SK-N-SH (cell line): ENCODE results near the gene LIN52. TPM values are rescaled to one million over a fixed set of nuclear protein-coding genes. Genes with fewer than 3 reads are reported as not detected.

Source experiments
- CTCF ChIA-PET: fragments of 300-600, 350-600 bp; formaldehyde crosslinking; extraction: SDS; loops from one replicate; lab custom pipeline; 2021; lab: Yijun Ruan, JAX
- POLR2A ChIA-PET: fragments of 350-600 bp; sonication (Branson Sonifier 250); formaldehyde crosslinking; extraction: SDS; loops from one replicate; lab custom pipeline; 2020; ENCODE audit warnings: antibody characterized with exemption, inconsistent platforms; lab: Yijun Ruan, JAX
- DNase-seq: peaks from one replicate; pipeline ENCODE4 v3.0.0; 2012
- H2AFZ ChIP-seq: fragments of 200-600 bp; sonication (generic); 2 replicates; pipeline ENCODE4 v1.8.1; 2016; ENCODE audit warnings: antibody characterized with exemption, mild to moderate bottlenecking, low read depth
- H3F3A ChIP-seq: fragments of 200-600 bp; sonication (generic); replicated peaks from 2 replicates; pipeline ENCODE3; 2016; ENCODE audit warnings: antibody characterized with exemption, mild to moderate bottlenecking; ENCODE audit not compliant: insufficient read depth
- H3K27ac ChIP-seq, 2 experiments: fragments of 200-500 bp in 1 of 2; fragments of 200-600 bp in 1 of 2; sonication (Bioruptor generic) in 1 of 2; sonication (generic), shearing (Covaris generic) in 1 of 2; 2 replicates each; pipeline versions ENCODE4 v1.5.1 to v1.6.1; 2014 to 2016; ENCODE audit warnings: low read depth in 2 of 2, inconsistent platforms in 1 of 2, low read length in 1 of 2, mild to moderate bottlenecking in 1 of 2, mixed read lengths in 1 of 2
- H3K27me3 ChIP-seq: fragments of 200-600 bp; sonication (generic), shearing (Covaris generic); 2 replicates; pipeline ENCODE4 v1.6.1; 2016; ENCODE audit warnings: mixed run types; ENCODE audit not compliant: insufficient read depth
- H3K36me3 ChIP-seq, 2 experiments: fragments of 200-500 bp in 1 of 2; fragments of 200-600 bp in 1 of 2; sonication (Bioruptor generic) in 1 of 2; sonication (generic) in 1 of 2; replicated peaks in 1 of 2; 2 replicates each; pipeline versions ENCODE3 to v1.5.1; 2014 to 2016; ENCODE audit warnings: low read length in 1 of 2, mild to moderate bottlenecking in 1 of 2; ENCODE audit not compliant: insufficient read depth in 2 of 2, control insufficient read depth in 1 of 2
- H3K4me1 ChIP-seq, 2 experiments: fragments of 200-500 bp in 1 of 2; fragments of 200-600 bp in 1 of 2; sonication (Bioruptor generic) in 1 of 2; sonication (generic), shearing (Covaris generic) in 1 of 2; 2 replicates each; pipeline versions ENCODE4 v1.5.1 to v1.6.1; 2014 to 2016; ENCODE audit warnings: low read depth in 1 of 2, low read length in 1 of 2, mixed run types in 1 of 2; ENCODE audit not compliant: insufficient read depth in 2 of 2, control insufficient read depth in 1 of 2
- H3K4me2 ChIP-seq: fragments of 200-600 bp; sonication (generic), shearing (Covaris generic); 2 replicates; pipeline ENCODE4 v1.6.1; 2017; ENCODE audit warnings: mixed run types
- H3K4me3 ChIP-seq, 2 experiments: fragments of 200-500 bp in 1 of 2; fragments of 200-600 bp in 1 of 2; sonication (Bioruptor generic) in 1 of 2; sonication (generic), shearing (Covaris generic) in 1 of 2; 2 replicates each; pipeline versions ENCODE4 v1.5.1 to v1.8.1; 2014 to 2016; ENCODE audit warnings: low read depth in 2 of 2, inconsistent platforms in 1 of 2, low read length in 1 of 2, mild to moderate bottlenecking in 1 of 2, mixed read lengths in 1 of 2, moderate library complexity in 1 of 2
- H3K79me2 ChIP-seq: fragments of 200-600 bp; sonication (generic); 2 replicates; pipeline ENCODE4 v1.8.1; 2017; ENCODE audit warnings: mild to moderate bottlenecking; ENCODE audit not compliant: insufficient read depth
- H3K9ac ChIP-seq: fragments of 200-600 bp; sonication (generic); 2 replicates; pipeline ENCODE4 v1.6.1; 2017; ENCODE audit warnings: mixed run types
- H3K9me2 ChIP-seq: fragments of 200-600 bp; sonication (generic); 2 replicates; pipeline ENCODE4 v1.6.1; 2017; ENCODE audit warnings: mixed run types
- H3K9me3 ChIP-seq: fragments of 200-600 bp; sonication (generic); 2 replicates; pipeline ENCODE4 v1.6.1; 2017; ENCODE audit warnings: mixed run types, mild to moderate bottlenecking, moderate library complexity
- H4K20me1 ChIP-seq: fragments of 200-600 bp; sonication (generic); 2 replicates; pipeline ENCODE4 v1.6.1; 2017; ENCODE audit warnings: mild to moderate bottlenecking, mixed run types; ENCODE audit not compliant: insufficient read depth
- ELF1 ChIP-seq: IDR thresholded peaks from 2 replicates; pipeline ENCODE4 v1.4.0; 2012
- EZH2phosphoT487 ChIP-seq: fragments of 200-600 bp; sonication (generic); IDR thresholded peaks from 2 replicates; pipeline ENCODE4 v1.6.1; 2017; ENCODE audit warnings: low read depth, mixed run types, mild to moderate bottlenecking, antibody characterized with exemption, moderate library complexity, borderline replicate concordance
- FOXJ3 ChIP-seq: sonication (generic); formaldehyde crosslinking; IDR thresholded peaks from 2 replicates; pipeline ENCODE4 v1.5.1; 2020; ENCODE audit warnings: mild to moderate bottlenecking, missing genetic modification reagents
- GABPA ChIP-seq: IDR thresholded peaks from 2 replicates; pipeline ENCODE4 v1.4.0; 2012; ENCODE audit warnings: low read depth, mild to moderate bottlenecking
- GATA2 ChIP-seq: sonication (generic); formaldehyde crosslinking; IDR thresholded peaks from 2 replicates; pipeline ENCODE4 v1.5.0; 2020; ENCODE audit warnings: mild to moderate bottlenecking, missing genetic modification reagents
- JUND ChIP-seq: IDR thresholded peaks from 2 replicates; pipeline ENCODE4 v1.4.0; 2012
- MAX ChIP-seq: IDR thresholded peaks from 2 replicates; pipeline ENCODE4 v1.4.0; 2012; ENCODE audit warnings: low read depth
- MEF2A ChIP-seq: IDR thresholded peaks from 2 replicates; pipeline ENCODE4 v1.4.0; 2012; ENCODE audit warnings: low read depth, borderline replicate concordance
- POLR2AphosphoS5 ChIP-seq: IDR thresholded peaks from 2 replicates; pipeline ENCODE4 v1.6.1; 2012; ENCODE audit warnings: low read depth, low read length
- RAD21 ChIP-seq: IDR thresholded peaks from 2 replicates; pipeline ENCODE4 v1.6.1; 2012; ENCODE audit warnings: mild to moderate bottlenecking, low read length
- RCOR1 ChIP-seq: fragments of 150-350 bp; IDR thresholded peaks from 2 replicates; pipeline ENCODE4 v1.6.1; 2017; ENCODE audit warnings: antibody characterized with exemption, low read length
- REST ChIP-seq: IDR thresholded peaks from 2 replicates; pipeline ENCODE4 v1.6.1; 2012; ENCODE audit warnings: mild to moderate bottlenecking, low read depth, low read length, moderate library complexity
- RXRA ChIP-seq: IDR thresholded peaks from 2 replicates; pipeline ENCODE4 v1.4.0; 2012; ENCODE audit warnings: low read depth, mild to moderate bottlenecking, borderline replicate concordance
- TAF1 ChIP-seq: IDR thresholded peaks from 2 replicates; pipeline ENCODE4 v1.6.1; 2012; ENCODE audit warnings: low read depth, mild to moderate bottlenecking, low read length, moderate library complexity, borderline replicate concordance
- TCF12 ChIP-seq: IDR thresholded peaks from 2 replicates; pipeline ENCODE4 v1.4.0; 2012
- USF2 ChIP-seq: fragments of 150-350 bp; IDR thresholded peaks from 2 replicates; pipeline ENCODE4 v1.6.1; 2017; ENCODE audit warnings: antibody characterized with exemption, low read length, low read depth, borderline replicate concordance
- YY1 ChIP-seq: IDR thresholded peaks from 2 replicates; pipeline ENCODE4 v1.4.0; 2012; ENCODE audit warnings: low read depth, mild to moderate bottlenecking
- ZBTB33 ChIP-seq: IDR thresholded peaks from 2 replicates; pipeline ENCODE4 v1.4.0; 2012; ENCODE audit warnings: low read depth, borderline replicate concordance
- WGBS: methylation state at CpG from one replicate; pipeline ENCODE4 v1.1.6; 2017; ENCODE audit warnings: low lambda C conversion rate; 5-methylcytosine and 5-hydroxymethylcytosine counted together
- polyA plus RNA-seq, 3 experiments: library from polyadenylated mRNA; depleted of rRNA; stranded (reverse); fragments of >200 nt; gene quantifications; 2 replicates each; pipeline ENCODE4 v1.2.3, GENCODE V29; 2012

The LIN52 gene
- polyA plus RNA-seq, 1 of the 3 experiments (the other 2 are of a cell fraction): 4.9 TPM

DNA sequence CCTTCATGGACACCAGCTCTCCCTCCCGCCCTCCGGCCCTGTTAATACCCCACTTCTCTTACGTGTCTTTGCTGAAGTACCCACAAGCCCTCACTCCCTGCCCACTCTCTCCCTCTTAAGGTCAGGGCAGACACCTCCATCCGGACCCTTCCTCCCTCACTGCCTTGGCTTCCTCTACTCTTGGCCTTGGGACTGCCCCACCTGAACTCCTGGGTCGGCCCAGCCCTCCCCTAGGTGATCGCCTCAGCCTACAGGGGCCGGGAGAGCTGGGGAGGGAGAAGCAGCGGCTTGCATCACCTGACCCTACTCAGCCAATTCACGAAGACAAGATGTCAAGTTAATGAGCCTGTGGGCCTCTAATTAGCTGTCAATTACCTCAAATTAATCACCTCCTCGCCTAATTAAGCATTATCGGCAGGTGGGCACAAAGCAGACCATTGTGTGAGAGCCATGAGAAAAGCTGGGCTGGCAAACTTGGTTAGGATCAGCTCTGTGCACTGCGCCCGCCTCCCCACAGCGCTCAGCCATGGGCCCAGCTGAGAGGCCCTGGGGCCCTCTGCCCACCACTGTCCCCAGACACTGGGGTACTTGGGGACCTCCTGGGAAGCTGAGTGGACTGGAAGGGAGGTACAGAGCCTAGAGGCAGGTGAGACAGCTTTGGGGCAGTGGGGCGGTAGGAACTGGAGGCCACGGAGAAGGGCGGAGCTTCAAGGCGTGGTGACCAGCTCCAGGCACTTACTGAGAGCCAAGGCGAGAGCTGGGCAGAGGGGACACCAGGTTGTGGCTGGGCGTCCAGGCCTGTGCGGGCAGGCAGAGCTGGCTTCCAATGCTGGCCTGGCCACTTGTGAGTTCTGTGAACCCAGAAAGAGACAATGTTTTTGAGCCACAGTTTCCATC is 129.4 kb downstream of the LIN52 start:
- H3K4me3 ChIP-seq: no peak overlapping the region
- H4K20me1 ChIP-seq: no peaks in the 10 kb centered on the region
- no peak overlapping the region for H2AFZ ChIP-seq
- TF ChIP-seq JUND (no peak), REST (no peak), MAX (no peak), FOXJ3 (CRISPR knock-in tag) (no peak), TCF12 (no peak), ZBTB33 (no peak)
- H3K4me1 ChIP-seq: peaks cover 0 to 2% of the 10 kb centered on the region in 2 experiments; a peak in 1 of 4 replicates
- DNase-seq: no peak
- no peaks in the 10 kb centered on the region for H3F3A ChIP-seq
- H3K9me2 ChIP-seq: no peaks in the 10 kb centered on the region
- H3K9ac ChIP-seq: no peak overlapping the region
- H3K27me3 ChIP-seq: peaks cover 23% of the 10 kb centered on the region
- H3K9me3 ChIP-seq: no peaks in the 10 kb centered on the region
- no peak overlapping the region for H3K27ac ChIP-seq
- no peaks in the 10 kb centered on the region for H3K36me3 ChIP-seq
- H3K79me2 ChIP-seq: no peaks in the 10 kb centered on the region
- ChIA-PET POLR2A (no interaction called here), CTCF (interaction anchor here (1.1 to 3.3 kb wide), 3 partner anchors 38 to 103 kb away, joined by 4 to 13 read pairs (median 5); no protein-coding TSS in a partner anchor)
- 78% methylated on average over 19 of the region's 21 CpGs for WGBS
- no peak overlapping the region for H3K4me2 ChIP-seq

GRCh38 chr14:74216671-74217070 is 131.9 kb downstream of the LIN52 start:
- H3K79me2 ChIP-seq: no peaks in the 10 kb centered on the region
- peaks cover 39% of the 10 kb centered on the region for H3K27me3 ChIP-seq
- WGBS: 61% methylated on average over 11 of the region's 11 CpGs
- no peak overlapping the region for H3K27ac ChIP-seq
- H2AFZ ChIP-seq: no peak overlapping the region
- ChIA-PET CTCF (interaction anchor here (0.7 to 4.1 kb wide), 15 partner anchors 14 to 150 kb away, joined by 3 to 43 read pairs (median 4); partner anchors contain the start of gene VSX2), POLR2A (no interaction called here)
- H3K9me3 ChIP-seq: no peaks in the 10 kb centered on the region
- no peak overlapping the region for H3K9ac ChIP-seq
- no peak for DNase-seq
- H3K4me3 ChIP-seq: no peak overlapping the region
- H3K36me3 ChIP-seq: no peaks in the 10 kb centered on the region
- no peaks in the 10 kb centered on the region for H3K9me2 ChIP-seq
- H3F3A ChIP-seq: no peaks in the 10 kb centered on the region
- H3K4me2 ChIP-seq: no peak overlapping the region
- no peaks in the 10 kb centered on the region for H4K20me1 ChIP-seq
- peaks cover 0 to 2% of the 10 kb centered on the region in 2 experiments; a peak in 1 of 4 replicates for H3K4me1 ChIP-seq
- TF ChIP-seq MEF2A (no peak), RAD21 (no peak), GABPA (no peak), POLR2AphosphoS5 (no peak), RXRA (no peak), ZBTB33 (no peak), USF2 (no peak), TAF1 (no peak), YY1 (no peak), GATA2 (no peak), FOXJ3 (CRISPR knock-in tag) (no peak), EZH2phosphoT487 (no peak), ELF1 (no peak), TCF12 (no peak), RCOR1 (no peak)
